BE2C (cell line): ENCODE data around the gene LETM1.
"Not testable (repeated sequence)": the region's sequence is repeated elsewhere in the genome, so short reads cannot be mapped to it uniquely, and the experiment has no call there.

ENCODE experiments used
- DNase-seq: peaks from one replicate; pipeline ENCODE4 v3.0.0-alpha.2; 2020
- H3K27me3 ChIP-seq: fragments of 250-450 bp; sonication (Bioruptor Pico); 2 replicates; pipeline ENCODE4 v1.5.1; 2020; ENCODE audit warnings: mild to moderate bottlenecking
- H3K36me3 ChIP-seq: fragments of 250-450 bp; sonication (Bioruptor Pico); 2 replicates; pipeline ENCODE4 v1.5.1; 2020; ENCODE audit warnings: mild to moderate bottlenecking
- H3K4me1 ChIP-seq: fragments of 250-450 bp; sonication (Bioruptor Pico); 2 replicates; pipeline ENCODE4 v1.5.1; 2020
- H3K4me3 ChIP-seq: 2 replicates; pipeline ENCODE4 v1.5.1; 2011; ENCODE audit warnings: low read depth, low read length
- H3K9me3 ChIP-seq: fragments of 250-450 bp; sonication (Bioruptor Pico); 2 replicates; pipeline ENCODE4 v1.5.1; 2020
- CTCF ChIP-seq: IDR thresholded peaks from 2 replicates; pipeline ENCODE4 v1.5.1; 2012; ENCODE audit warnings: mild to moderate bottlenecking, low read depth, low read length

LETM1 gene

DNA sequence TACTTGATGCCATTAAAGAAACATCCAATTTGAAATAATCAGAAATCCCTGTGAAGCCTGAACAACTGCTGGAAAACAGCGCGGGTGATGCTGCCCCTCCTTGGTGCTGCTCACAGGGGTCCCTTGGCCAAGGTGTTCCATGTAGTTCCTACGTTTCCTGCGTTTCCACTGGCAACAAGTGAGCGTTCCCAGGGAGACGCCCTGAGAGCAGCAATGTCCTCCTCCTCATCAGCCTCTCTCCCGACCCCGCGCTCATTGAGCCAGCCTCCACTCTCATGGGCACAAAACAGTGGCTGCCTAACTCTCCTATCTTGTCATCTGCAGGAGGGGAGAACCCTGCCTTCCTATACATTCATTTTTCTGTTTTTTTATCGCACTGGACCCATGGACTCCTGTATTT is 18.9 kb downstream of the LETM1 start:
- TF ChIP-seq CTCF = no peak
- H3K27me3 ChIP-seq = no peaks in the 10 kb centered on the region
- peaks cover 87% of the 10 kb centered on the region for H3K36me3 ChIP-seq
- H3K4me1 ChIP-seq = no peaks in the 10 kb centered on the region
- H3K9me3 ChIP-seq = no peaks in the 10 kb centered on the region
- DNase-seq = no peak
- H3K4me3 ChIP-seq = no peak overlapping the region

DNA sequence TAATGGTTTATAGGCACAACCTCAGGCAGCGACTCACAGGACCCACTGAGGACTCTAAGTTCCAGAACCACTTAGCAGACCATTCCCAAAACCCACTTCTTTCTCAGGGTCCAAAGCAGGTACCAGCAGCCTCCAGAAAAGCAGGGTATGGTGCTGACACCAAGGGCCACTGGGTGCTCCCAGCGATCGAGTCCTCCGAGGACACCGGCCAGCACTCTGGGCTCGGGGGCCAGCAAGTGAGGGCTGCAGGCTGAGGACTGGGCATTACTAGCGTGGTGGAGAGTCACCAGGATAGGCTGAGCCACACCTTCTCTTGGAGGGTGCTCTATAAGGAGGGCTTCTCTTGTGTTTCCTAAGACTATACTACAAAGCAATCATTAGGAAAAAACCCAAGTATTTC is 19.3 kb downstream of the LETM1 start:
- Histone ChIP-seq H3K4me1 (no peaks in the 10 kb centered on the region), H3K36me3 (peaks cover 86% of the 10 kb centered on the region), H3K4me3 (no peak overlapping the region), H3K9me3 (no peaks in the 10 kb centered on the region), H3K27me3 (no peaks in the 10 kb centered on the region)
- TF ChIP-seq CTCF = no peak
- DNase-seq = no peak

GRCh38 chr4:1835836-1836235 is 20.1 kb downstream of the LETM1 start:
- not testable (repeated sequence) for H3K4me3 ChIP-seq, H3K27me3 ChIP-seq

DNA sequence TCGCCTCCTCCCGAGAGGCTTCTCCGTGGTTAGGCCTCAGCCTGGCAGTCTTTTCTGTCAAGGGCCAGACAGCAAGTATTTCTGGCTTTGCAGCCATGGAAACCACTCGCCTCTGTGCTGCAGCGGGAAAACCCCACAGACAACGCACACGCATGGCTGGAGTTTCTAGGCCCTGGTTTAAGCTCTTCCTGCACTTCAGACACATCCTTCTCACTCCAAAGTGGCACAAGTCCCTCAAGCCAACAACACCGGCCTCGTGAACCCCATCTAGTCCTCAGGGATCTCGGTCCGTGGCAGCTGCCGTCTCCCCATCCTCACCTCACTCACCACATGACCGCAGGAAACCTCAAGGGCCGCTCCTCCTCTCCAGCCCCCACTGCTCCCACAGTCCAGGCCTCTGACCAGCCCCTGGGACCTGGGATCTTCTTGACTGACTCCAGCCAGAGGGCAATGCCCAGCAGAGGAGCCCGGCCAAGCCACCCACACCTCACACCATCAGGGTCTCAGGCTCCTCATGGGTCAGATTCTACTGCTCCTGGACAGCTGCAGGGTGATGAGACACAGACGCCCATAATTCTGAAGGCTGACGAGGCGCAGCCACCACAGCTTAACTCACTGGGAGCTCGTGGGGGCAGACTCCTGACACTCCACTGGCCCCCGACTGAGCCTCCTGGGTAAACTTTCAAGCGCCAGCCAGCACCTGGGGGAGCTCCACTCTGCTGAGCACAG is 21.7 kb downstream of the LETM1 start:
- H3K27me3 ChIP-seq = no peaks in the 10 kb centered on the region
- no peaks in the 10 kb centered on the region for H3K9me3 ChIP-seq
- no peak for TF ChIP-seq CTCF
- no peaks in the 10 kb centered on the region for H3K4me1 ChIP-seq
- no peak overlapping the region for H3K4me3 ChIP-seq
- DNase-seq = no peak
- peaks cover 82% of the 10 kb centered on the region for H3K36me3 ChIP-seq

More at GRCh38 chr4:1835836-1836235, 20.1 kb downstream of the LETM1 start:
- not testable (repeated sequence) for DNase-seq, H3K9me3 ChIP-seq, H3K4me1 ChIP-seq
- peaks cover 86% of the 10 kb centered on the region for H3K36me3 ChIP-seq

- no peaks in the 10 kb centered on the region for H3K9me3 ChIP-seq
- H3K4me1 ChIP-seq = no peaks in the 10 kb centered on the region
- H3K27me3 ChIP-seq = no peaks in the 10 kb centered on the region
- TF ChIP-seq CTCF = no peak
- no peak overlapping the region for H3K4me3 ChIP-seq
- DNase-seq = no peak
- H3K36me3 ChIP-seq = peaks cover 75% of the 10 kb centered on the region
Observed at GRCh38 chr4:1833307-1834046, 22.5 kb downstream of the LETM1 start.

GRCh38 chr4:1832690-1833089 is 23.3 kb downstream of the LETM1 start:
- no peaks in the 10 kb centered on the region for H3K9me3 ChIP-seq
- DNase-seq = no peak
- no peak overlapping the region for H3K4me3 ChIP-seq
- TF ChIP-seq CTCF = no peak
- no peaks in the 10 kb centered on the region for H3K27me3 ChIP-seq
- no peaks in the 10 kb centered on the region for H3K4me1 ChIP-seq
- H3K36me3 ChIP-seq = peaks cover 67% of the 10 kb centered on the region
